Measurements from ENCODE around the gene GPR33. TPM values are rescaled to one million over a fixed set of nuclear protein-coding genes. Genes with fewer than 3 reads are reported as not detected.

The GPR33 gene
- total RNA-seq, 1 experiment from 2014 or later: not detected

DNA sequence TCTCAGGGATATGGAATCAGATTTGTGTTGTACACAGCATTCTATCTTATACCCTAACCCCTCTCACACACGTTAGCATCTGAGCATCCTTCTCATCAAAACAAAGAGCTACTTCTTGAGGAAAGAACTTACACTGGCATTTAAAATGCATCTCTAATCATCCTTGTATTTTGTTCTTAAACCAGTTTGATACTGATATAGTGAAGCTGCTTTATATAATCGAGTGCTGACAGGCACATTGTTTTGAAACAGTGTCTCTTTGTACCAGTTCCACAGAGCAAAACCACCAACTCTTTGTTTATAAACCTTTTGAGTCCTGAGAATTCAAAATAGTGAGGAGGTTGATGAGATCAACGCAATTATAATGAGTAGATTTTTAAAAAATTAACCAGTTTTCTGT lies 8.8 kb downstream of the GPR33 start:
- ChIA-PET POLR2A (interaction anchor here (0.7 to 1.2 kb wide), 2 partner anchors 17 to 1235 kb away, joined by 4 to 5 read pairs; no protein-coding TSS in a partner anchor), CTCF (no interaction called here)
- intact Hi-C loops (cut with micrococcal nuclease): no loop called here
- DNase-seq (ENCODE audit: unreplicated experiment): no peak
- Mint-ChIP-seq H3K27ac (ENCODE audit: low read depth, unreplicated experiment) (no peak overlapping the region), H3K9me3 (ENCODE audit: unreplicated experiment) (no peaks in the 10 kb centered on the region), H3K4me1 (ENCODE audit: insufficient read depth, unreplicated experiment) (no peaks in the 10 kb centered on the region), H3K36me3 (ENCODE audit: insufficient read depth, unreplicated experiment) (no peaks in the 10 kb centered on the region), H3K27me3 (ENCODE audit: insufficient read depth, unreplicated experiment) (no peaks in the 10 kb centered on the region), H3K4me3 (ENCODE audit: unreplicated experiment) (no peak overlapping the region)
- no TSS peak for BruUV-seq (replicated peaks)
- TF ChIP-seq, protein P1, sequence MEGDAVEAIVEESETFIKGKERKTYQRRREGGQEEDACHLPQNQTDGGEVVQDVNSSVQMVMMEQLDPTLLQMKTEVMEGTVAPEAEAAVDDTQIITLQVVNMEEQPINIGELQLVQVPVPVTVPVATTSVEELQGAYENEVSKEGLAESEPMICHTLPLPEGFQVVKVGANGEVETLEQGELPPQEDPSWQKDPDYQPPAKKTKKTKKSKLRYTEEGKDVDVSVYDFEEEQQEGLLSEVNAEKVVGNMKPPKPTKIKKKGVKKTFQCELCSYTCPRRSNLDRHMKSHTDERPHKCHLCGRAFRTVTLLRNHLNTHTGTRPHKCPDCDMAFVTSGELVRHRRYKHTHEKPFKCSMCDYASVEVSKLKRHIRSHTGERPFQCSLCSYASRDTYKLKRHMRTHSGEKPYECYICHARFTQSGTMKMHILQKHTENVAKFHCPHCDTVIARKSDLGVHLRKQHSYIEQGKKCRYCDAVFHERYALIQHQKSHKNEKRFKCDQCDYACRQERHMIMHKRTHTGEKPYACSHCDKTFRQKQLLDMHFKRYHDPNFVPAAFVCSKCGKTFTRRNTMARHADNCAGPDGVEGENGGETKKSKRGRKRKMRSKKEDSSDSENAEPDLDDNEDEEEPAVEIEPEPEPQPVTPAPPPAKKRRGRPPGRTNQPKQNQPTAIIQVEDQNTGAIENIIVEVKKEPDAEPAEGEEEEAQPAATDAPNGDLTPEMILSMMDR (IDR thresholded peaks at IDR 0.05; ENCODE audit: unreplicated experiment): no peak

- Mint-ChIP-seq H3K27ac (ENCODE audit: low read depth, unreplicated experiment) (no peak overlapping the region), H3K4me3 (ENCODE audit: unreplicated experiment) (no peak overlapping the region), H3K36me3 (ENCODE audit: insufficient read depth, unreplicated experiment) (no peaks in the 10 kb centered on the region), H3K9me3 (ENCODE audit: unreplicated experiment) (no peaks in the 10 kb centered on the region), H3K4me1 (ENCODE audit: insufficient read depth, unreplicated experiment) (no peaks in the 10 kb centered on the region), H3K27me3 (ENCODE audit: insufficient read depth, unreplicated experiment) (no peaks in the 10 kb centered on the region)
- intact Hi-C loops (cut with micrococcal nuclease): no loop called here
- ChIA-PET CTCF (interaction anchor here (1.3 kb wide), 1 partner anchor 19 kb away, joined by 3 read pairs; no protein-coding TSS in a partner anchor), POLR2A (no interaction called here)
- TF ChIP-seq, protein P1 (IDR thresholded peaks at IDR 0.05; ENCODE audit: unreplicated experiment): no peak
- no TSS peak for BruUV-seq (replicated peaks)
- no peak for DNase-seq (ENCODE audit: unreplicated experiment)
Measured at GRCh38 chr14:31477248-31477647, 10.6 kb downstream of the GPR33 start.

GRCh38 chr14:31476131-31476866 lies 11.5 kb downstream of the GPR33 start:
- H3K4me3 Mint-ChIP-seq (ENCODE audit: unreplicated experiment): no peak overlapping the region
- TF ChIP-seq, protein P1 (IDR thresholded peaks at IDR 0.05; ENCODE audit: unreplicated experiment): no peak
- intact Hi-C loops (cut with micrococcal nuclease): no loop called here
- no peaks in the 10 kb centered on the region for H3K27me3 Mint-ChIP-seq (ENCODE audit: insufficient read depth, unreplicated experiment)
- CTCF ChIA-PET: interaction anchor here (0.8 to 1.3 kb wide), 3 partner anchors 15 to 121 kb away, joined by 3 read pairs; no protein-coding TSS in a partner anchor
- no peak for DNase-seq (ENCODE audit: unreplicated experiment)
- H3K4me1 Mint-ChIP-seq (ENCODE audit: insufficient read depth, unreplicated experiment): no peaks in the 10 kb centered on the region
- H3K9me3 Mint-ChIP-seq (ENCODE audit: unreplicated experiment): no peaks in the 10 kb centered on the region
- no peaks in the 10 kb centered on the region for H3K36me3 Mint-ChIP-seq (ENCODE audit: insufficient read depth, unreplicated experiment)
- no TSS peak for BruUV-seq (replicated peaks)
- no peak overlapping the region for H3K27ac Mint-ChIP-seq (ENCODE audit: low read depth, unreplicated experiment)
- POLR2A ChIA-PET: no interaction called here

DNA sequence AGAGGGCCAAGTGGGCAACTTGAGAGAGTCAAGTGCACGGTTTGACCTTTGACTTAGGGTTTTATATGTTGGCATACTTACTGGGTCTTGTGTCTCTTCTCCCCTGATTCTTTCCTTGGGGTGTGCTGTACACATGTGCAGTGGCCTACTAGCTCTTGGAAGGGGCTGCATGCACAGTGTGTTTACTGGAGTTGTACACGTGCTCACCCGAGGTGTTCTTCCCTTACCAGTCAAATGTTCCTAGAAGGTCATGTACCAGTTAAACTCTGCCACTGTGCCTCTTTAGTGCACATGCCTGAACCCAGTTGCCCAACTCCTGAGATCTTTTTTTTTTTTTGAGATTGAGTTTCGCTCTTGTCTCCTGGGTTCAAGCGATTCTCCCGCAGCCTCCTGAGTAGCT lies 21.3 kb downstream of the GPR33 start:
- Mint-ChIP-seq H3K9me3 (ENCODE audit: unreplicated experiment) (no peaks in the 10 kb centered on the region), H3K27ac (ENCODE audit: low read depth, unreplicated experiment) (no peak overlapping the region), H3K27me3 (ENCODE audit: insufficient read depth, unreplicated experiment) (no peaks in the 10 kb centered on the region), H3K4me1 (ENCODE audit: insufficient read depth, unreplicated experiment) (peaks cover 6% of the 10 kb centered on the region), H3K36me3 (ENCODE audit: insufficient read depth, unreplicated experiment) (no peaks in the 10 kb centered on the region), H3K4me3 (ENCODE audit: unreplicated experiment) (no peak overlapping the region)
- TF ChIP-seq, protein P1 (IDR thresholded peaks at IDR 0.05; ENCODE audit: unreplicated experiment): no peak
- DNase-seq (ENCODE audit: unreplicated experiment): no peak
- ChIA-PET CTCF (no interaction called here), POLR2A (interaction anchor here (1.7 kb wide), 1 partner anchor 9 kb away, joined by 4 read pairs; the partner anchor contains the start of gene DTD2)
- BruUV-seq (replicated peaks): no TSS peak
- intact Hi-C loops (cut with micrococcal nuclease): no loop called here

Data from MCF 10A (cell line).